HEK293T (cell line): ENCODE results near the gene GALK2.

Source experiments
- CTCF ChIA-PET: fragments of 350-600 bp; formaldehyde crosslinking; extraction: SDS; loops from one replicate; lab custom pipeline; 2021; ENCODE audit warnings: antibody characterized with exemption, inconsistent platforms; lab: Yijun Ruan, JAX
- POLR2A ChIA-PET: fragments of 350-600 bp; formaldehyde crosslinking; extraction: SDS; loops from one replicate; lab custom pipeline; 2020; ENCODE audit warnings: antibody characterized with exemption, inconsistent platforms; lab: Yijun Ruan, JAX
- DNase-seq: peaks from one replicate; pipeline ENCODE4 v3.0.0; 2012; ENCODE audit warnings: mixed read lengths; ENCODE audit errors: extremely low spot score
- ARNT ChIP-seq: fragments of 450-650 bp; IDR thresholded peaks from 2 replicates; pipeline ENCODE4 v1.6.1; 2017; ENCODE audit warnings: mild to moderate bottlenecking
- BHLHE40 ChIP-seq: fragments of 450-650 bp; IDR thresholded peaks from 2 replicates; pipeline ENCODE4 v1.6.1; 2016; ENCODE audit warnings: mild to moderate bottlenecking, moderate library complexity, borderline replicate concordance
- CTBP1 ChIP-seq: fragments of 450-650 bp; IDR thresholded peaks from 2 replicates; pipeline ENCODE4 v1.6.1; 2016; ENCODE audit warnings: borderline replicate concordance
- ELF4 ChIP-seq: fragments of 450-650 bp; IDR thresholded peaks from 2 replicates; pipeline ENCODE4 v1.6.1; 2017; ENCODE audit warnings: antibody characterized with exemption
- FOXA1 ChIP-seq: fragments of 450-650 bp; IDR thresholded peaks from 2 replicates; pipeline ENCODE4 v1.6.1; 2016; ENCODE audit warnings: mild to moderate bottlenecking
- FOXK2 ChIP-seq: fragments of 450-650 bp; IDR thresholded peaks from 2 replicates; pipeline ENCODE4 v1.6.1; 2016; ENCODE audit warnings: mild to moderate bottlenecking
- FOXM1 ChIP-seq: fragments of 450-650 bp; IDR thresholded peaks from 2 replicates; pipeline ENCODE4 v1.6.1; 2017; ENCODE audit warnings: mild to moderate bottlenecking, borderline replicate concordance
- HDGF ChIP-seq: fragments of 450-650 bp; IDR thresholded peaks from 2 replicates; pipeline ENCODE4 v1.6.1; 2017; ENCODE audit warnings: antibody characterized with exemption, borderline replicate concordance
- L3MBTL2 ChIP-seq: fragments of 450-650 bp; conservative IDR thresholded peaks from 2 replicates; pipeline ENCODE4 v1.6.1; 2016; ENCODE audit warnings: mild to moderate bottlenecking
- LEF1 ChIP-seq: fragments of 450-650 bp; IDR thresholded peaks from 2 replicates; pipeline ENCODE4 v1.6.1; 2017; ENCODE audit warnings: mild to moderate bottlenecking, borderline replicate concordance
- NFRKB ChIP-seq: fragments of 450-650 bp; IDR thresholded peaks from 2 replicates; pipeline ENCODE4 v1.6.1; 2016; ENCODE audit warnings: mild to moderate bottlenecking, moderate library complexity
- SP1 ChIP-seq: fragments of 450-650 bp; IDR thresholded peaks from 2 replicates; pipeline ENCODE4 v1.6.1; 2017
- SUZ12 ChIP-seq: fragments of 450-650 bp; IDR thresholded peaks from 2 replicates; pipeline ENCODE4 v1.6.1; 2016; ENCODE audit warnings: mild to moderate bottlenecking
- TARDBP ChIP-seq: fragments of 450-650 bp; IDR thresholded peaks from 2 replicates; pipeline ENCODE4 v1.6.1; 2016
- ZNF384 ChIP-seq: fragments of 450-650 bp; IDR thresholded peaks from 2 replicates; pipeline ENCODE4 v1.6.1; 2016
- TF ChIP-seq, protein P1 (sequence below): fragments of 450-650 bp; IDR thresholded peaks from 2 replicates; pipeline ENCODE4 v1.6.1; 2016

GALK2 gene

DNA sequence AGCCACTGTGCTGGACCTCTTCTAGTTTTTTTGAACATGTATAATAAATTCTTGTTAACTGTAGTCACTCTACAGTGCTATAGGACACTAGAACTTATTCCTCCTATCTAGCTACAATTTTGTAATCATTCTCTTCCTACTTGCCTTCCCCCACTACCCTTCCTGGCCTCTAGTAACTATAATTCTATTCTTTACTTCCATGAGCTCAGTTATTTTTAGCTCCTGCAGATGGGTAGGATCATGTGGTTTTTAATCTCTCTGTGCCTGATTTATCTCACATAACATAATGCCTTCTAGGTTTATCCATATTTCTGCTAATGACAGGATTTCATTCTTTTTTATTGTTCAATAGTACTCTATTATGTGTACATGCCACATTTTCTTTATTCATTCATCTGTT is 139.8 kb downstream of the GALK2 start:
- ChIA-PET CTCF (interaction anchor here (0.6 kb wide), 1 partner anchor 12 kb away, joined by 3 read pairs; no protein-coding TSS in a partner anchor), POLR2A (no interaction called here)
- TF ChIP-seq LEF1, result no peak
- no peak for TF ChIP-seq BHLHE40
- no peak for TF ChIP-seq SP1
- TF ChIP-seq NFRKB, result no peak
- no peak for TF ChIP-seq L3MBTL2
- no peak for TF ChIP-seq ELF4
- no peak for TF ChIP-seq TARDBP
- no peak for TF ChIP-seq ZNF384
- TF ChIP-seq FOXK2, result no peak
- TF ChIP-seq SUZ12, result no peak
- TF ChIP-seq, protein P1, sequence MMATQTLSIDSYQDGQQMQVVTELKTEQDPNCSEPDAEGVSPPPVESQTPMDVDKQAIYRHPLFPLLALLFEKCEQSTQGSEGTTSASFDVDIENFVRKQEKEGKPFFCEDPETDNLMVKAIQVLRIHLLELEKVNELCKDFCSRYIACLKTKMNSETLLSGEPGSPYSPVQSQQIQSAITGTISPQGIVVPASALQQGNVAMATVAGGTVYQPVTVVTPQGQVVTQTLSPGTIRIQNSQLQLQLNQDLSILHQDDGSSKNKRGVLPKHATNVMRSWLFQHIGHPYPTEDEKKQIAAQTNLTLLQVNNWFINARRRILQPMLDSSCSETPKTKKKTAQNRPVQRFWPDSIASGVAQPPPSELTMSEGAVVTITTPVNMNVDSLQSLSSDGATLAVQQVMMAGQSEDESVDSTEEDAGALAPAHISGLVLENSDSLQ, result no peak
- no peak for TF ChIP-seq FOXA1
- no peak for TF ChIP-seq FOXM1
- TF ChIP-seq ARNT, result no peak
- TF ChIP-seq CTBP1, result no peak
- TF ChIP-seq HDGF, result no peak
- DNase-seq, result no peak

DNA sequence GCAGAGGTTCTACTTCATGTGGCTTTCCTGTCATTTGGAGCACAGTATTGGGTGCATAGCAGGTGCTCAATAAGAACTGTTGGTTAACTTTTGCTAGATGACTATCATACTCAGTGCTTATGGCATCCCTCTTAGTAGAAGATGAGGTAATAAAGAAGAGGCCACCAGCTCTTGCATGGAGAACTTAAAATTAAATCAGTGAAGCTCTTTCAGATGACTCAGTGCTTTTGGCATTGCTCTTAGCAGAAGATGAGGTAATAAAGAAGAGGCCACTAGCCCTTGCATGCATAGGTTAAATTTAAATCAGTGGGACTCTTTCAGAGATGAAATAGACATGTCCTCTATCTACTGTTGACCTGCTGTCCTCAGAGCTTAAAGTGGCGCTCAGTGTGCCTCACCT is 143.6 kb downstream of the GALK2 start:
- no peak for DNase-seq
- CTCF ChIA-PET, result no interaction called here
- POLR2A ChIA-PET, result no interaction called here
- TF ChIP-seq CTBP1, result no peak
- TF ChIP-seq, protein P1, result no peak
- TF ChIP-seq ARNT, result no peak
- TF ChIP-seq LEF1, result no peak
- TF ChIP-seq SP1, result no peak
- no peak for TF ChIP-seq HDGF

DNA sequence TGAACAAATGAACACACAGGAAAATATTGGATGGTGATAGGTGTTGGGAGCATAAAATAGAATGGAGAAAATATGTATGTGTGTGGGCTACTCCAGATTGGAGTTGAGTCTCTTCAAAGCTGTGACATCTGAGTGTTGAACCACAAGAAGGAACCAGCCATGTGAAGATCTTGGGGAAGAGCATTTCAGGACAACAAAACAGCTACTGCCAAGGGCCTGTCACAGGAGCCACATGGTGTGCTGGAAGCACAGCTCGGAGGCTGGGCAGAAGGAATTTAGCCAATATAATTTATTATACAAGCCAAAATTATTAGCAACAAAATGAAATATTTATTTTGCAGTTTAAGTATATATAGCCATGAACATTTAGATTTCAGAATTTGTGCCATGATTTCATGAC is 144.7 kb downstream of the GALK2 start:
- no peak for DNase-seq
- ChIA-PET CTCF (no interaction called here), POLR2A (no interaction called here)
- TF ChIP-seq FOXA1 (no peak), ARNT (no peak), LEF1 (no peak), BHLHE40 (no peak), ZNF384 (no peak), HDGF (no peak), CTBP1 (no peak), FOXK2 (no peak), NFRKB (no peak), SUZ12 (no peak)

DNA sequence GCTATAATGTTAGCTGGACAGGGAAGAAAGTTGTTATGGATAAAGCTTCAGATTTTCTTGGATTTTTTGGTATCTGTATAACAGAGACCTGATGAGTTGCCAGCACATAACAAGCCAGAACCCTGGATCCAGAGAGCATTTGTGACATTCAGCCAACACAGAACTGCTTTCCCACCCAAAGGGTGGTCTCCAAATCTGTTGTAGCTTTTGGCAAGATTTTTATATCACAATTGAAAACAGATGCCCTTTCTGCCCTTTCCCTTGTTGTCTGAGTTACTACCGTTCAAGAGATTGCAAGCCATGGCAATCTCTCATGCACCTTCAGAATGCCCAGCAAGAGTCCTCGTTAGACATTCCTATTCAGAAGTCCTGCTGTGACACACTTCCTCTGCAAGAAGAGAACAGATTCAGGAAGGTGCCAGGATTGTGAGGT is 145.4 kb downstream of the GALK2 start:
- ChIA-PET POLR2A (no interaction called here), CTCF (no interaction called here)
- TF ChIP-seq SUZ12, result no peak
- TF ChIP-seq SP1, result no peak
- no peak for TF ChIP-seq ZNF384
- TF ChIP-seq L3MBTL2, result no peak
- no peak for TF ChIP-seq CTBP1
- TF ChIP-seq BHLHE40, result no peak
- no peak for TF ChIP-seq FOXM1
- TF ChIP-seq, protein P1, result no peak
- TF ChIP-seq HDGF, result no peak
- TF ChIP-seq ELF4, result no peak
- no peak for TF ChIP-seq LEF1
- no peak for DNase-seq

DNA sequence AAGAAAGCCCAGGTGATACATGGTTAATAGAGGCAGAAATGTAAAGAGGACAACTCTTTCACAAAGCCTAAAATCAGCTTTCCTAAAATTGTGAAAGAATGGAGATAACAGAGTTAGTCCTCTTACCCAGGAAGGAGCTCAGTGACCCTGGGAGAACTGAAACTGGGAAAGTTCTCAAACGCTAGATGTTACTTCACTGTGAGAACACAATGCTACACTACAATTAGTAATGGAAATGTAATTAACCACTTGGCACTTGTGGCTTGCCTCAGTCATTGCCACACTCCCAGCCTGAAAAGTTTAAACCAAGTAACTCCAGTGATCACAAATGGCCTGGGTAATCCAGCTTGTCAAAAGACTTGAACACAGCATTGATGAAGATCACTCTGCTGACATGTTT is 150.3 kb downstream of the GALK2 start:
- POLR2A ChIA-PET, result interaction anchor here (0.5 kb wide), 1 partner anchor 23 kb away, joined by 3 read pairs; no protein-coding TSS in a partner anchor
- DNase-seq, result no peak
- TF ChIP-seq FOXK2 (no peak), HDGF (no peak), SP1 (no peak), ELF4 (no peak), CTBP1 (no peak), BHLHE40 (no peak)
- TF ChIP-seq, protein P1, result no peak
- CTCF ChIA-PET, result no interaction called here

DNA sequence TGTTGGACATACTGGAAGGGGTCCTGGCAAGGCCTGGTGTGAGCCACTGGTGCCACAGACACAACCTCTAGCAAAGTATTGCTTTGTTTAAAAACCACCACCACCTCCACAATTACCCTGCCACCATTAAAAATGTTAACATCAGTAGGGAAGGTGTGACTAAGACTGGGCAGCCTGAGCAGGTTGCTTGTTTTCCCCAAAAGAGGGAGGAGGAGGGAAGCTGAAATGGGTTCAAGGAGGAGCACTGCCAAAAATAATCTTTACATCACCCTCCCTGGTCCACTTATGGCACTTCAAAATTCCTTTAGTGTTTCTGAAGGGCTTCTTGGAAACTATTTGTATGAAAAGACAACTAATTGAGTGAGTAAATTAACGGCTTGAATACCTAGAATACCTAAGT is 153.2 kb downstream of the GALK2 start:
- CTCF ChIA-PET, result no interaction called here
- POLR2A ChIA-PET, result no interaction called here
- no peak for DNase-seq
- no peak for TF ChIP-seq SP1
- no peak for TF ChIP-seq ARNT
- no peak for TF ChIP-seq FOXK2
- no peak for TF ChIP-seq LEF1
- TF ChIP-seq, protein P1, result no peak
- TF ChIP-seq HDGF, result no peak
- TF ChIP-seq ELF4, result no peak
- no peak for TF ChIP-seq FOXM1
- no peak for TF ChIP-seq TARDBP
- TF ChIP-seq L3MBTL2, result no peak
- no peak for TF ChIP-seq FOXA1
- no peak for TF ChIP-seq BHLHE40
- no peak for TF ChIP-seq ZNF384
